ENCODE results near the gene SLC11A2.

DNA sequence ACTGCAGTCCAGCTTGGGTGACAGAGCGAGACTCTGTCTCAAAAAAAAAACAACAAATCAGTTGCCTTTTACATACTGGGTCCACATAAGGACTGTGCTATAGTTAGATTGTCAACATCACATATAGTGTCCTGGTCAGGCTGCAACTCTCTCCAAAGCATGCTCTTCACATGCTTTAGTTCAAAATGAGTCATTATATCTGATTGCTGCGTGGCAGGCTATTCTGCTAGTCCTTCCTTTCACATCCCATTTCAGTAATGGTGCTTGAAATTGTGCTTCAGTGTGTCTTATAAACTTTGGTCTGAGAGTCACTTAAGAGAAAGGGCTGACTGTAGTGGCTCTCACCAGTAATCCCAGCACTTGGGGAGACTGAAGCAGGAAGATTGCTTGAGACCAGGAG lies 28.9 kb upstream of the SLC11A2 start:
- no peak for TF ChIP-seq POLR2A (IDR thresholded peaks at IDR 0.05; ENCODE audit: low read depth, low read length)
- TF ChIP-seq CTCF (conservative IDR thresholded peaks at IDR 0.05; ENCODE audit: low read depth, low read length): no peak
- TF ChIP-seq RAD21 (IDR thresholded peaks at IDR 0.05; ENCODE audit: low read length): no peak
- TF ChIP-seq, protein P1, sequence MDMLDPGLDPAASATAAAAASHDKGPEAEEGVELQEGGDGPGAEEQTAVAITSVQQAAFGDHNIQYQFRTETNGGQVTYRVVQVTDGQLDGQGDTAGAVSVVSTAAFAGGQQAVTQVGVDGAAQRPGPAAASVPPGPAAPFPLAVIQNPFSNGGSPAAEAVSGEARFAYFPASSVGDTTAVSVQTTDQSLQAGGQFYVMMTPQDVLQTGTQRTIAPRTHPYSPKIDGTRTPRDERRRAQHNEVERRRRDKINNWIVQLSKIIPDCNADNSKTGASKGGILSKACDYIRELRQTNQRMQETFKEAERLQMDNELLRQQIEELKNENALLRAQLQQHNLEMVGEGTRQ (IDR thresholded peaks at IDR 0.05; ENCODE audit: low read depth, low read length): no peak
- no peak for TF ChIP-seq CEBPB (IDR thresholded peaks at IDR 0.05; ENCODE audit: low read depth, low read length)
- no peak for TF ChIP-seq RCOR1 (IDR thresholded peaks at IDR 0.05; ENCODE audit: insufficient replicate concordance, low read length)
- TF ChIP-seq MXI1 (IDR thresholded peaks at IDR 0.05; ENCODE audit: borderline replicate concordance, low read depth, low read length): no peak
- TF ChIP-seq MAZ (IDR thresholded peaks at IDR 0.05; ENCODE audit: borderline replicate concordance, low read depth, low read length): no peak
- no peak for TF ChIP-seq RFX5 (IDR thresholded peaks at IDR 0.05; ENCODE audit: low read depth, low read length)
- no peak for TF ChIP-seq SMC3 (IDR thresholded peaks at IDR 0.05; ENCODE audit: low read depth, low read length)
- TF ChIP-seq, protein P2, sequence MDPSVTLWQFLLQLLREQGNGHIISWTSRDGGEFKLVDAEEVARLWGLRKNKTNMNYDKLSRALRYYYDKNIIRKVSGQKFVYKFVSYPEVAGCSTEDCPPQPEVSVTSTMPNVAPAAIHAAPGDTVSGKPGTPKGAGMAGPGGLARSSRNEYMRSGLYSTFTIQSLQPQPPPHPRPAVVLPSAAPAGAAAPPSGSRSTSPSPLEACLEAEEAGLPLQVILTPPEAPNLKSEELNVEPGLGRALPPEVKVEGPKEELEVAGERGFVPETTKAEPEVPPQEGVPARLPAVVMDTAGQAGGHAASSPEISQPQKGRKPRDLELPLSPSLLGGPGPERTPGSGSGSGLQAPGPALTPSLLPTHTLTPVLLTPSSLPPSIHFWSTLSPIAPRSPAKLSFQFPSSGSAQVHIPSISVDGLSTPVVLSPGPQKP (IDR thresholded peaks at IDR 0.05; ENCODE audit: borderline replicate concordance, low read depth, low read length): no peak
- no peak for TF ChIP-seq FOS (IDR thresholded peaks at IDR 0.05; ENCODE audit: low read depth, low read length)
- TF ChIP-seq BHLHE40 (IDR thresholded peaks at IDR 0.05; ENCODE audit: low read depth, low read length): no peak
